H1 (cell line): ENCODE data around the gene CCT3. TPM values are rescaled to one million over a fixed set of nuclear protein-coding genes. Genes with fewer than 3 reads are reported as not detected.

Source experiments
- CTCF ChIA-PET: fragments of 300-600 bp; sonication (Branson Sonifier 250); formaldehyde crosslinking; loops from one replicate; lab custom pipeline; 2021; ENCODE audit not compliant: partially characterized antibody; lab: Charles Lee
- POLR2A ChIA-PET: fragments of 300-600 bp; sonication (Branson Sonifier 250); formaldehyde crosslinking; loops from one replicate; lab custom pipeline; 2021; ENCODE audit warnings: inconsistent platforms; ENCODE audit not compliant: partially characterized antibody; lab: Charles Lee
- DNase-seq, 2 experiments: peaks; one replicate each; pipeline versions ENCODE4 v3.0.0 to v3.0.0-alpha.2; 2010 to 2022; ENCODE audit warnings: low spot score in 2 of 2, low read depth in 1 of 2, mixed read lengths in 1 of 2
- FAIRE-seq: peaks from 2 replicates; lab custom pipeline; 2011; peaks lifted over from hg19 to GRCh38; lab: Jason Lieb, UNC
- H2AFZ ChIP-seq: 2 replicates; pipeline ENCODE4 v1.8.1; 2012; ENCODE audit warnings: low read length, inconsistent platforms
- H2AK5ac ChIP-seq: 2 replicates; pipeline ENCODE4 v1.6.1; 2013; ENCODE audit warnings: low read depth, low read length
- H2BK120ac ChIP-seq: replicated peaks from 2 replicates; pipeline ENCODE3; 2013; ENCODE audit warnings: low read depth, low read length, inconsistent platforms
- H2BK12ac ChIP-seq: 2 replicates; pipeline ENCODE4 v1.6.1; 2013; ENCODE audit warnings: low read depth, low read length
- H2BK15ac ChIP-seq: 2 replicates; pipeline ENCODE4 v1.6.1; 2013; ENCODE audit warnings: low read length
- H2BK20ac ChIP-seq: 2 replicates; pipeline ENCODE4 v1.6.1; 2013; ENCODE audit warnings: low read length
- H2BK5ac ChIP-seq: 2 replicates; pipeline ENCODE4 v1.6.1; 2013; ENCODE audit warnings: low read depth, low read length
- H3K14ac ChIP-seq: 2 replicates; pipeline ENCODE4 v1.6.1; 2013; ENCODE audit warnings: inconsistent platforms; ENCODE audit not compliant: insufficient read length
- H3K18ac ChIP-seq: 2 replicates; pipeline ENCODE4 v1.6.1; 2013; ENCODE audit warnings: low read length; ENCODE audit errors: extremely low read depth
- H3K23ac ChIP-seq: 2 replicates; pipeline ENCODE4 v1.6.1; 2013; ENCODE audit warnings: inconsistent platforms; ENCODE audit not compliant: insufficient read length
- H3K23me2 ChIP-seq: 2 replicates; pipeline ENCODE4 v1.6.1; 2013; ENCODE audit warnings: low read depth, low read length
- H3K27ac ChIP-seq: 2 replicates; pipeline ENCODE4 v1.6.1; 2011; ENCODE audit warnings: low read depth, low read length, inconsistent platforms
- H3K27me3 ChIP-seq, 4 experiments: replicated peaks in 1 of 4; 1 replicate in 1 of 4; 2 replicates in 3 of 4; pipeline versions ENCODE4 v1.6.1 to v1.8.1; 2011 to 2013; ENCODE audit warnings: low read length in 3 of 4, mild to moderate bottlenecking in 3 of 4, inconsistent platforms in 2 of 4, mixed read lengths in 2 of 4, moderate library complexity in 1 of 4; ENCODE audit not compliant: control insufficient read depth in 3 of 4, insufficient read depth in 3 of 4; ENCODE audit errors: extremely low read depth in 1 of 4
- H3K36me3 ChIP-seq, 4 experiments: 2 replicates each; pipeline versions ENCODE4 v1.6.1 to v1.8.1; 2011 to 2013; ENCODE audit warnings: mild to moderate bottlenecking in 4 of 4, low read length in 3 of 4, moderate library complexity in 2 of 4, control low read depth in 1 of 4, inconsistent platforms in 1 of 4; ENCODE audit not compliant: insufficient read depth in 4 of 4, control insufficient read depth in 2 of 4
- H3K4ac ChIP-seq: replicated peaks from 2 replicates; pipeline ENCODE3; 2013; ENCODE audit warnings: low read length, low read depth, mixed read lengths, inconsistent platforms; ENCODE audit not compliant: insufficient read length
- H3K4me1 ChIP-seq, 4 experiments: replicated peaks in 1 of 4; 1 replicate in 1 of 4; 2 replicates in 3 of 4; pipeline versions ENCODE4 v1.6.1 to v1.8.1; 2011 to 2013; ENCODE audit warnings: low read length in 3 of 4, inconsistent platforms in 2 of 4, mixed read lengths in 1 of 4; ENCODE audit not compliant: insufficient read depth in 4 of 4, control insufficient read depth in 3 of 4
- H3K4me2 ChIP-seq, 2 experiments: 2 replicates each; pipeline versions ENCODE4 v1.6.1 to v1.8.1; 2011 to 2013; ENCODE audit warnings: low read depth in 2 of 2, low read length in 2 of 2, control low read depth in 1 of 2, inconsistent platforms in 1 of 2, mild to moderate bottlenecking in 1 of 2; ENCODE audit not compliant: insufficient read depth in 1 of 2
- H3K4me3 ChIP-seq, 4 experiments: fragments of 200-600, 300-600 bp in 1 of 4; sonication (generic), shearing (Covaris generic), sonication (Bioruptor Twin) in 1 of 4; 2 replicates each; pipeline versions ENCODE4 v1.5.1 to v1.8.1; 2011 to 2016; ENCODE audit warnings: low read length in 4 of 4, low read depth in 3 of 4, control low read depth in 2 of 4, inconsistent platforms in 2 of 4, mild to moderate bottlenecking in 2 of 4, mixed read lengths in 1 of 4, moderate library complexity in 1 of 4; ENCODE audit not compliant: insufficient read depth in 2 of 4; ENCODE audit errors: extremely low read depth in 1 of 4
- H3K56ac ChIP-seq: replicated peaks from 2 replicates; pipeline ENCODE3; 2013; ENCODE audit warnings: low read depth, mild to moderate bottlenecking, mixed read lengths, low read length, inconsistent platforms; ENCODE audit not compliant: insufficient read length
- H3K79me1 ChIP-seq: 2 replicates; pipeline ENCODE4 v1.6.1; 2013; ENCODE audit warnings: low read depth, low read length, control low read depth
- H3K79me2 ChIP-seq, 2 experiments: 2 replicates each; pipeline versions ENCODE4 v1.6.1 to v1.8.1; 2012 to 2013; ENCODE audit warnings: low read length in 2 of 2, mild to moderate bottlenecking in 2 of 2, inconsistent platforms in 1 of 2; ENCODE audit not compliant: insufficient read depth in 2 of 2, control insufficient read depth in 1 of 2
- H3K9ac ChIP-seq, 4 experiments: replicated peaks in 1 of 4; 1 replicate in 1 of 4; 2 replicates in 3 of 4; pipeline versions ENCODE4 v1.6.1 to v1.8.1; 2011 to 2013; ENCODE audit warnings: low read depth in 3 of 4, low read length in 3 of 4, control low read depth in 2 of 4, mild to moderate bottlenecking in 2 of 4, moderate library complexity in 2 of 4, inconsistent platforms in 1 of 4; ENCODE audit errors: extremely low read depth in 1 of 4
- H3K9me3 ChIP-seq, 2 experiments: 2 replicates each; pipeline versions ENCODE4 v1.6.1 to v1.8.1; 2012 to 2013; ENCODE audit warnings: mild to moderate bottlenecking in 2 of 2, moderate library complexity in 2 of 2, control low read depth in 1 of 2, inconsistent platforms in 1 of 2, low read depth in 1 of 2, low read length in 1 of 2, mixed read lengths in 1 of 2; ENCODE audit not compliant: insufficient read depth in 2 of 2
- H4K20me1 ChIP-seq, 2 experiments: replicated peaks in 1 of 2; 2 replicates each; pipeline versions ENCODE3 to v1.8.1; 2011 to 2013; ENCODE audit warnings: inconsistent platforms in 2 of 2, low read length in 2 of 2, mild to moderate bottlenecking in 1 of 2; ENCODE audit not compliant: insufficient read depth in 2 of 2, control insufficient read depth in 1 of 2
- H4K5ac ChIP-seq: 2 replicates; pipeline ENCODE4 v1.6.1; 2013; ENCODE audit warnings: low read length, low read depth, mixed read lengths, inconsistent platforms; ENCODE audit not compliant: insufficient read length
- H4K8ac ChIP-seq: 2 replicates; pipeline ENCODE4 v1.8.0; 2013; ENCODE audit warnings: mild to moderate bottlenecking, moderate library complexity, low read length, inconsistent platforms; ENCODE audit not compliant: insufficient read depth; ENCODE audit errors: extremely low read depth
- H4K91ac ChIP-seq: replicated peaks from 2 replicates; pipeline ENCODE3; 2013; ENCODE audit warnings: low read length, mixed read lengths, inconsistent platforms; ENCODE audit not compliant: insufficient read length
- CHD7 ChIP-seq: fragments of 300-600 bp; sonication (generic); IDR thresholded peaks from 2 replicates; pipeline ENCODE4 v1.7.1; 2012; ENCODE audit warnings: low read length, moderate library complexity, mild to moderate bottlenecking, inconsistent platforms; ENCODE audit not compliant: insufficient replicate concordance
- polyA plus RNA-seq, 7 experiments: library from polyadenylated mRNA; depleted of rRNA in 3 of 7; stranded (reverse) in 5 of 7; unstranded in 2 of 7; fragments of >200 nt in 5 of 7; fragments of 200-250 nt in 2 of 7; gene quantifications; 1 replicate in 5 of 7; 2 replicates in 1 of 7; 4 replicates in 1 of 7; pipeline versions ENCODE4 v1.2.1 to v1.2.3, GENCODE V29; 2011 to 2013; ENCODE audit warnings: missing spikeins in 2 of 7, mixed read lengths in 2 of 7
- total RNA-seq: library from RNA; stranded (reverse); fragmentation: NEBNext Ultra II Directional; extraction: Animal tissue kit (Norgen Biotek cat#: 25700); gene quantifications from 2 replicates; pipeline ENCODE4 v1.2.1, GENCODE V29; 2021

CCT3 gene
- total and polyA plus RNA-seq, 2 of the 8 experiments (the other 6 are each of a cell fraction or from before 2014, with no cell fraction given) = 431 to 480 TPM

GRCh38 chr1:156372265-156372586, 34.1 kb upstream of the CCT3 start:
- POLR2A ChIA-PET = interaction anchor here (2.1 kb wide), 1 partner anchor 14 kb away, joined by 7 read pairs; no protein-coding TSS in a partner anchor
- H3K14ac ChIP-seq = no peak overlapping the region
- no peak for TF ChIP-seq CHD7

More at GRCh38 chr1:156372265-156372586, 34.1 kb upstream of the CCT3 start:
- no peak overlapping the region for H3K9ac ChIP-seq
- H4K20me1 ChIP-seq = no peaks in the 10 kb centered on the region
- no peak overlapping the region for H3K4ac ChIP-seq
- no peak overlapping the region for H2AFZ ChIP-seq
- H2BK12ac ChIP-seq = no peak overlapping the region
- no peaks in the 10 kb centered on the region for H3K9me3 ChIP-seq
- no peak overlapping the region for H2BK15ac ChIP-seq
- no peak for DNase-seq
- H2BK5ac ChIP-seq = no peak overlapping the region
- no peak overlapping the region for H3K4me3 ChIP-seq
- H3K79me2 ChIP-seq = no peaks in the 10 kb centered on the region
- H3K27me3 ChIP-seq = peaks cover 0 to 14% (median 11%) of the 10 kb centered on the region in 4 experiments; a peak in 6 of 7 replicates
- no peaks in the 10 kb centered on the region for H3K79me1 ChIP-seq
- no peak overlapping the region for H3K23ac ChIP-seq
- no peak overlapping the region for H3K18ac ChIP-seq
- H4K8ac ChIP-seq = no peak overlapping the region
- H2BK20ac ChIP-seq = no peak overlapping the region
- H4K5ac ChIP-seq = no peak overlapping the region
- peaks cover 9% of the 10 kb centered on the region; the same call in 1 of the 2 replicates for H3K23me2 ChIP-seq
- H3K4me1 ChIP-seq = peaks cover 0 to 7% (median 2%) of the 10 kb centered on the region in 4 experiments; a peak in 4 of 7 replicates
- no peak overlapping the region for H3K4me2 ChIP-seq
- CTCF ChIA-PET = interaction anchor here (0.6 to 11.9 kb wide), 7 partner anchors 13 to 255 kb away, joined by 3 to 156 read pairs (median 3); no protein-coding TSS in a partner anchor
- no peak overlapping the region for H3K56ac ChIP-seq
- H2AK5ac ChIP-seq = no peak overlapping the region
- H3K27ac ChIP-seq = no peak overlapping the region
- H3K36me3 ChIP-seq = no peaks in the 10 kb centered on the region
- no peak overlapping the region for H2BK120ac ChIP-seq
- no peak overlapping the region for H4K91ac ChIP-seq
- no peak for FAIRE-seq
